ENCODE results near the gene PACS1. TPM values are rescaled to one million over a fixed set of nuclear protein-coding genes. Genes with fewer than 3 reads are reported as not detected.

PACS1 gene
- total RNA-seq, 2 experiments from 2014 or later: 179 to 183 TPM

DNA sequence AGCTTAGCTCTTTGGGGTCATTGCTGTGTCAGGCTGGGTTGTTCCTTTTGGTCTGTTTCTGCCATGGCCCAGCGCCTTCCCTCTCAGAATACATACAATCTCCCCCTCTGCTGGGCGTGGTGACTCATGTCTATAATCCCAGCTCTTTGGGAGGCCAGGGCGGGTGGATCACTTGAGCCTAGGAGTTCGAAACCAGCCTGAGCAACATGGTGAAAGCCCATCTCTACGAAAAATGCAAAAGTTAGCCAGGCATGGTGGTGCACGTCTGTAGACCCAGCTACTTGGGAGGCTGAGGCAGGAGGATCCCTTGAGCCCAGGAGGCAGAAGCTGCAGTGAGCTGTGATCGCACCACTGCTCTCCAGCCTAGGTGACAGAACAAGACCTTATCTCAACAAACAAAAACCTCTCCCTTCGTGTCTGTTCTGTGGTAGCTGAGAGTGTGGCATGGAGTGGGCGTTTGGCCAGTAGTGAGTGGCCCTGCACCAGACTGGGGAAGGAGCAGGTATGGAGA, 151.7 kb downstream of the PACS1 start:
- no peak overlapping the region for H3K4me3 ChIP-seq (ENCODE audit: low read length)
- TF ChIP-seq, protein P1, sequence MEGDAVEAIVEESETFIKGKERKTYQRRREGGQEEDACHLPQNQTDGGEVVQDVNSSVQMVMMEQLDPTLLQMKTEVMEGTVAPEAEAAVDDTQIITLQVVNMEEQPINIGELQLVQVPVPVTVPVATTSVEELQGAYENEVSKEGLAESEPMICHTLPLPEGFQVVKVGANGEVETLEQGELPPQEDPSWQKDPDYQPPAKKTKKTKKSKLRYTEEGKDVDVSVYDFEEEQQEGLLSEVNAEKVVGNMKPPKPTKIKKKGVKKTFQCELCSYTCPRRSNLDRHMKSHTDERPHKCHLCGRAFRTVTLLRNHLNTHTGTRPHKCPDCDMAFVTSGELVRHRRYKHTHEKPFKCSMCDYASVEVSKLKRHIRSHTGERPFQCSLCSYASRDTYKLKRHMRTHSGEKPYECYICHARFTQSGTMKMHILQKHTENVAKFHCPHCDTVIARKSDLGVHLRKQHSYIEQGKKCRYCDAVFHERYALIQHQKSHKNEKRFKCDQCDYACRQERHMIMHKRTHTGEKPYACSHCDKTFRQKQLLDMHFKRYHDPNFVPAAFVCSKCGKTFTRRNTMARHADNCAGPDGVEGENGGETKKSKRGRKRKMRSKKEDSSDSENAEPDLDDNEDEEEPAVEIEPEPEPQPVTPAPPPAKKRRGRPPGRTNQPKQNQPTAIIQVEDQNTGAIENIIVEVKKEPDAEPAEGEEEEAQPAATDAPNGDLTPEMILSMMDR (IDR thresholded peaks at IDR 0.05): no peak
- peaks cover 15% of the 10 kb centered on the region for H3K4me1 ChIP-seq (ENCODE audit: insufficient read depth, low read length)
- Mint-ChIP-seq H3K27ac (peak overlapping the region; percentile 90), H3K4me1 (ENCODE audit: low read depth) (peaks cover 7% of the 10 kb centered on the region), H3K9me3 (no peaks in the 10 kb centered on the region), H3K27me3 (no peaks in the 10 kb centered on the region), H3K4me3 (no peak overlapping the region), H3K36me3 (ENCODE audit: low read depth) (peaks cover 77% of the 10 kb centered on the region)
- intact Hi-C loops (cut with DNase I, micrococcal nuclease): loop anchor here (1.0 kb wide), 2 partner anchors 37 to 61 kb away; no protein-coding TSS in a partner anchor
- H3K27ac ChIP-seq (ENCODE audit: low read depth in 1 of 2, low read length in 2 of 2): peak overlapping the region; percentile 80 to 94
- no peaks in the 10 kb centered on the region for H3K27me3 ChIP-seq (ENCODE audit: control insufficient read depth in 1 of 2, insufficient read depth in 2 of 2, low read length in 2 of 2)
- H3K9me3 ChIP-seq (ENCODE audit: control insufficient read depth in 1 of 2, insufficient read depth in 1 of 2, low read length in 2 of 2): no peaks in the 10 kb centered on the region
- POLR2A ChIA-PET: interaction anchor here (0.8 to 2.6 kb wide), 4 partner anchors 39 to 106 kb away, joined by 3 to 12 read pairs (median 6); partner anchors contain the start of genes RAB1B and YIF1A
- CTCF ChIA-PET: interaction anchor here (1.0 to 5.2 kb wide), 15 partner anchors 15 to 431 kb away, joined by 3 to 54 read pairs (median 5); partner anchors contain the start of genes CNIH2 and YIF1A
- DNase-seq: no peak
- peaks cover 84% of the 10 kb centered on the region for H3K36me3 ChIP-seq (ENCODE audit: insufficient read depth, low read length)
- ATAC-seq (ENCODE audit: poor library complexity): no peak

DNA sequence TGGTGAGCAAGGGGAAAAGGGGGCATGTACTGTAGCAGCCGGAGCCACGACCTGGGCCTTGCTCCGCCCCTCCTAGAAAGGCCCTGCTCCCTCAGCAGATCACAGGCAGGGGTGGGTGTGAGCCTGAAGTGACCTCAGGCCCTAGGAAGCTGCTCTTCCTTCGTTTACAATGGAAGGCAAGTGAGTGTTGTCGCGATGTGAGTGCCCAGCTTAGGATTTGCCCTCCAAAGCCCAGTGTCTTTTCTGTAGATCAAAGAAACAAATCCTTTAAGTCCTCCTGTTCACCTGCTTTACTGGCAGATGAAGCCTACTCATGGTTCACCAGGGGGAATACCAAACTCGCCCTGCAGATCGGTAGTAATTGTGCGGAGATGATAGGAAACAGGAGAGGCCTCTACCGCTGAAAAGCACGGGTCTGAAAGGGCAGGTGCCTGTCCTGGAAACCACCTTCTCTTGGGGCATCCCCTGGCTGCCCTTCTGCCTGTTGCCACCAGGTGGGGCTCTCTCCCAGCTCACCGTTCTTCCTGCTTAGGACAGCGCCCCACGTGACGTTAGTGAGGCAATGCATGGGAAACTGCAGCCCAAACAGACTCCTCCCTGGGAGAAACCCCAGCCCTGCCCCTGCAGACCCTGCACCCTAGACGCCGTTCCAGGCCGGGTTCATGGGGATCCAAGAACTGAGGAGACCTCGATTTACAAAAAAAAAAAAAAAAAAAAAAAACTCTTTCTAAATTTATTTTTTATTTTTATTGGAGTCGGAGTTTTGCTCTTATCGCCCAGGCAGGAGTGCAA, 152.5 kb downstream of the PACS1 start:
- Mint-ChIP-seq H3K36me3 (ENCODE audit: low read depth) (peaks cover 77% of the 10 kb centered on the region), H3K27me3 (no peaks in the 10 kb centered on the region), H3K27ac (peak overlapping the region; percentile 90), H3K9me3 (no peaks in the 10 kb centered on the region), H3K4me3 (no peak overlapping the region), H3K4me1 (ENCODE audit: low read depth) (peaks cover 7% of the 10 kb centered on the region)
- H3K27me3 ChIP-seq (ENCODE audit: control insufficient read depth in 1 of 2, insufficient read depth in 2 of 2, low read length in 2 of 2): no peaks in the 10 kb centered on the region
- ChIA-PET CTCF (interaction anchor here (0.6 to 5.2 kb wide), 21 partner anchors 15 to 522 kb away, joined by 3 to 54 read pairs (median 5); partner anchors contain the start of genes CNIH2 and YIF1A), POLR2A (interaction anchor here (0.6 to 2.6 kb wide), 7 partner anchors 13 to 107 kb away, joined by 3 to 12 read pairs (median 4); partner anchors contain the start of genes RAB1B and YIF1A)
- TF ChIP-seq, protein P1 (IDR thresholded peaks at IDR 0.05): peak; percentile 100
- H3K27ac ChIP-seq (ENCODE audit: low read depth in 1 of 2, low read length in 2 of 2): peak overlapping the region; percentile 80 to 94
- no peak overlapping the region for H3K4me3 ChIP-seq (ENCODE audit: low read length)
- intact Hi-C loops (cut with DNase I, micrococcal nuclease): loop anchor here (1.0 kb wide), 2 partner anchors 36 to 60 kb away; no protein-coding TSS in a partner anchor
- no peaks in the 10 kb centered on the region for H3K9me3 ChIP-seq (ENCODE audit: control insufficient read depth in 1 of 2, insufficient read depth in 1 of 2, low read length in 2 of 2)
- ATAC-seq (ENCODE audit: poor library complexity) (peak; percentile 98), DNase-seq (peak; percentile 85 to 99 (median 90))
- H3K4me1 ChIP-seq (ENCODE audit: insufficient read depth, low read length): peaks cover 15% of the 10 kb centered on the region
- H3K36me3 ChIP-seq (ENCODE audit: insufficient read depth, low read length): peaks cover 79% of the 10 kb centered on the region

DNA sequence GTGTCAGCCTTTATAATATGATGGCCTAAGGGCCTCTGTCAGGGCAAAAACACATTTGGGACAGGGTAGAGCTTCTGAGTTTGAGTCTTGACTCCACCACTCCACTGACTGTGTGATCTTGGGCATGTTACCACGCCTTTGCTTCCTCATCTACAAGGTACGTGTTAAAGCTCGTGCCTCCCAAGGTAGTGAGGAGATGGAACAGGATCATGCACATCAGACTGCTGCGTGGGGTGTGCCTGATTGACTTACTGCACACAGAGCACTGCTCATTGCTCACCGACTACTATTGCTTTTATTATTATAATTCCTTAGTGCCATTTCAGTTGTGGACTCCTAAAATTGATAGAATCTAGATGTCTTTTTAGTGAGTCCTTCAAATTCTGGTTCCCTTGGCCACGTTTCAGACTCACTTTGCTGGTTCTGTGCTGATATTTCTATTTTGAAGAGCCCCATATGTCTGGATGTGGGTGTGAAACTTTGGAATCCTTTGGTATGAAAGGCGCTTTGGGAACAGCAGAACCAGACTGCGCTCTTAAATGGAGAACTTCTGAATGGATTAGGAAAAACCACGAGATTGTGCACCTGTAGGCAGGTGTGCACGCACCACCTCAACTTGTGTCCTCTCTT, 154.3 kb downstream of the PACS1 start:
- POLR2A ChIA-PET: no interaction called here
- no peak overlapping the region for H3K4me3 ChIP-seq (ENCODE audit: low read length)
- DNase-seq: no peak
- no peaks in the 10 kb centered on the region for H3K9me3 ChIP-seq (ENCODE audit: control insufficient read depth in 1 of 2, insufficient read depth in 1 of 2, low read length in 2 of 2)
- no peaks in the 10 kb centered on the region for H3K9me3 Mint-ChIP-seq
- H3K4me1 Mint-ChIP-seq (ENCODE audit: low read depth): peaks cover 7% of the 10 kb centered on the region
- TF ChIP-seq, protein P1 (IDR thresholded peaks at IDR 0.05): no peak
- no peak overlapping the region for H3K4me3 Mint-ChIP-seq
- intact Hi-C loops (cut with DNase I, micrococcal nuclease): no loop called here
- H3K27me3 ChIP-seq (ENCODE audit: control insufficient read depth in 1 of 2, insufficient read depth in 2 of 2, low read length in 2 of 2): no peaks in the 10 kb centered on the region
- no peaks in the 10 kb centered on the region for H3K27me3 Mint-ChIP-seq
- no peak overlapping the region for H3K27ac ChIP-seq (ENCODE audit: low read depth in 1 of 2, low read length in 2 of 2)
- peaks cover 74% of the 10 kb centered on the region for H3K36me3 ChIP-seq (ENCODE audit: insufficient read depth, low read length)
- CTCF ChIA-PET: interaction anchor here (0.6 to 5.2 kb wide), 2 partner anchors 17 to 58 kb away, joined by 3 to 54 read pairs; no protein-coding TSS in a partner anchor
- H3K4me1 ChIP-seq (ENCODE audit: insufficient read depth, low read length): peaks cover 15% of the 10 kb centered on the region
- H3K27ac Mint-ChIP-seq: no peak overlapping the region
- H3K36me3 Mint-ChIP-seq (ENCODE audit: low read depth): peaks cover 74% of the 10 kb centered on the region
- no peak for ATAC-seq (ENCODE audit: poor library complexity)

Data from CD4-positive, alpha-beta T cell (primary cell).